Brain microvascular endothelial cell (primary cell): ENCODE measurements around the gene PTPRM.

Source experiments
- DNase-seq: peaks from one replicate; pipeline ENCODE4 v3.0.0-alpha.2; 2020
- H3K27ac ChIP-seq: fragments of 250-450 bp; sonication (Bioruptor Pico); 2 replicates; pipeline ENCODE4 v1.5.1; 2020; ENCODE audit warnings: mild to moderate bottlenecking, moderate library complexity
- H3K27me3 ChIP-seq: fragments of 250-450 bp; sonication (Bioruptor Pico); replicated peaks from 2 replicates; pipeline ENCODE4 v1.5.1; 2020; ENCODE audit warnings: mild to moderate bottlenecking
- H3K36me3 ChIP-seq: fragments of 250-450 bp; sonication (Bioruptor Pico); replicated peaks from 2 replicates; pipeline ENCODE4 v1.5.1; 2020; ENCODE audit warnings: mild to moderate bottlenecking
- H3K4me3 ChIP-seq: 2 replicates; pipeline ENCODE4 v1.5.1; 2011; ENCODE audit warnings: low read depth, mild to moderate bottlenecking, control low read depth, low read length, moderate library complexity
- CTCF ChIP-seq: IDR thresholded peaks from 2 replicates; pipeline ENCODE4 v1.5.1; 2011; ENCODE audit warnings: low read depth, mild to moderate bottlenecking, moderate library complexity, low read length, control low read depth, inconsistent platforms; ENCODE audit errors: missing control alignments
- in situ Hi-C: cut with HindIII; loops from 2 replicates; pipeline ENCODE4 v1.10.0; 2017; ENCODE audit warnings: low sequenced_read_pairs, low pct_ligation_motif_present

Gene PTPRM

GRCh38 chr18:7878265-7879211 is 311.4 kb downstream of the PTPRM start:
- TF ChIP-seq CTCF: no peak
- DNase-seq: no peak
- Histone ChIP-seq H3K4me3 (no peak overlapping the region), H3K27me3 (no peaks in the 10 kb centered on the region), H3K27ac (no peak overlapping the region), H3K36me3 (no peaks in the 10 kb centered on the region)
- in situ Hi-C loops: no loop called here

GRCh38 chr18:7879717-7880116 is 312.6 kb downstream of the PTPRM start:
- in situ Hi-C loops: no loop called here
- no peak overlapping the region for H3K4me3 ChIP-seq

GRCh38 chr18:7885865-7886264 is 318.7 kb downstream of the PTPRM start:
- Histone ChIP-seq H3K4me3 (no peak overlapping the region), H3K27me3 (no peaks in the 10 kb centered on the region), H3K27ac (no peak overlapping the region), H3K36me3 (no peaks in the 10 kb centered on the region)
- no peak for TF ChIP-seq CTCF
- DNase-seq: no peak
- in situ Hi-C loops: no loop called here

More at GRCh38 chr18:7879717-7880116, 312.6 kb downstream of the PTPRM start:
- no peak overlapping the region for H3K27ac ChIP-seq
- no peak for TF ChIP-seq CTCF
- H3K27me3 ChIP-seq: no peaks in the 10 kb centered on the region
- no peak for DNase-seq
- no peaks in the 10 kb centered on the region for H3K36me3 ChIP-seq

- Histone ChIP-seq H3K36me3 (no peaks in the 10 kb centered on the region), H3K27me3 (no peaks in the 10 kb centered on the region), H3K27ac (no peak overlapping the region), H3K4me3 (no peak overlapping the region)
- no peak for DNase-seq
- in situ Hi-C loops: no loop called here
- TF ChIP-seq CTCF: no peak
These were observed 319.3 kb downstream of the PTPRM start for GRCh38 chr18:7886436-7886835.

GRCh38 chr18:7889515-7889914 is 322.4 kb downstream of the PTPRM start:
- H3K27ac ChIP-seq: no peak overlapping the region
- H3K27me3 ChIP-seq: no peaks in the 10 kb centered on the region
- H3K36me3 ChIP-seq: no peaks in the 10 kb centered on the region
- TF ChIP-seq CTCF: no peak
- in situ Hi-C loops: no loop called here
- H3K4me3 ChIP-seq: no peak overlapping the region
- DNase-seq: no peak
